ENCODE data around the gene BACH2. TPM values are rescaled to one million over a fixed set of nuclear protein-coding genes. Genes with fewer than 3 reads are reported as not detected.
"Not testable (repeated sequence)": the region's sequence is repeated elsewhere in the genome, so short reads cannot be mapped to it uniquely, and the experiment has no call there.

Gene BACH2
- total RNA-seq, 6 donors from 2014 or later: 3.1 to 6.8 (median 5.3) TPM

GRCh38 chr6:90167514-90168379 is 128.9 kb downstream of the BACH2 start:
- peaks cover 0 to 10% (median 0%) of the 10 kb centered on the region in 4 donors for H3K4me1 ChIP-seq
- no peaks in the 10 kb centered on the region for H3K36me3 ChIP-seq
- no peak for TF ChIP-seq EP300 (IDR thresholded peaks at IDR 0.05)
- TF ChIP-seq POLR2A (IDR thresholded peaks at IDR 0.05): no peak
- TF ChIP-seq CTCF (IDR thresholded peaks at IDR 0.05): no peak
- no peaks in the 10 kb centered on the region for H3K27me3 ChIP-seq
- DNase-seq: no peak
- ATAC-seq (ENCODE audit: low FRiP score in 2 of 2): no peak
- 80 to 90% methylated on average over 4 of the region's 4 CpGs for WGBS, 2 donors
- no peaks in the 10 kb centered on the region for H3K9me3 ChIP-seq
- no peak overlapping the region for H3K4me3 ChIP-seq
- no peak overlapping the region for H3K27ac ChIP-seq

GRCh38 chr6:90166155-90166924 is 130.3 kb downstream of the BACH2 start:
- WGBS, 2 donors: 86 to 90% methylated on average over 5 to 7 of the region's 7 CpGs
- not testable (repeated sequence) for H3K9me3 ChIP-seq; H3K4me1 ChIP-seq; H3K36me3 ChIP-seq; H3K27ac ChIP-seq; H3K4me3 ChIP-seq; DNase-seq; H3K27me3 ChIP-seq; ATAC-seq (ENCODE audit: low FRiP score in 2 of 2)

GRCh38 chr6:90162648-90163387 is 133.8 kb downstream of the BACH2 start:
- peaks cover 0 to 5% (median 1%) of the 10 kb centered on the region in 4 donors for H3K4me1 ChIP-seq
- H3K9me3 ChIP-seq: no peaks in the 10 kb centered on the region
- ATAC-seq (ENCODE audit: low FRiP score in 2 of 2): no peak
- no peaks in the 10 kb centered on the region for H3K27me3 ChIP-seq
- H3K27ac ChIP-seq: no peak overlapping the region
- TF ChIP-seq EP300 (IDR thresholded peaks at IDR 0.05): no peak
- WGBS, 2 donors: 74 to 83% methylated on average over 8 of the region's 8 CpGs
- DNase-seq: no peak
- H3K36me3 ChIP-seq: no peaks in the 10 kb centered on the region
- no peak overlapping the region for H3K4me3 ChIP-seq

- Histone ChIP-seq H3K27ac (no peak overlapping the region), H3K27me3 (no peaks in the 10 kb centered on the region), H3K36me3 (no peaks in the 10 kb centered on the region), H3K4me3 (no peak overlapping the region), H3K4me1 (peaks cover 2 to 8% (median 3%) of the 10 kb centered on the region in 4 donors), H3K9me3 (no peaks in the 10 kb centered on the region)
- WGBS, 2 donors: 61 to 70% methylated on average over 3 of the region's 3 CpGs
- ATAC-seq (ENCODE audit: low FRiP score in 2 of 2) (no peak), DNase-seq (no peak)
- TF ChIP-seq CTCF (IDR thresholded peaks at IDR 0.05): no peak
- no peak for TF ChIP-seq POLR2AphosphoS5 (IDR thresholded peaks at IDR 0.05)
- TF ChIP-seq POLR2A (IDR thresholded peaks at IDR 0.05): no peak
- no peak for TF ChIP-seq EP300 (IDR thresholded peaks at IDR 0.05)
Measured at GRCh38 chr6:90160013-90160412, 136.6 kb downstream of the BACH2 start.

- TF ChIP-seq EP300 (IDR thresholded peaks at IDR 0.05) (no peak), CTCF (IDR thresholded peaks at IDR 0.05) (no peak), POLR2AphosphoS5 (IDR thresholded peaks at IDR 0.05) (no peak), POLR2A (IDR thresholded peaks at IDR 0.05) (no peak)
- H3K27ac ChIP-seq: no peak overlapping the region
- 91 to 92% methylated on average over 2 of the region's 2 CpGs for WGBS, 2 donors
- peaks cover 3 to 11% (median 7%) of the 10 kb centered on the region in 4 donors for H3K4me1 ChIP-seq
- H3K36me3 ChIP-seq: no peaks in the 10 kb centered on the region
- H3K4me3 ChIP-seq: no peak overlapping the region
- ATAC-seq (ENCODE audit: low FRiP score in 2 of 2): no peak
- H3K27me3 ChIP-seq: no peaks in the 10 kb centered on the region
- no peaks in the 10 kb centered on the region for H3K9me3 ChIP-seq
- DNase-seq: no peak
Measured at GRCh38 chr6:90159452-90159851, 137.2 kb downstream of the BACH2 start.

Measured in upper lobe of left lung (tissue), 6 donors.